Left ventricle myocardium inferior (tissue), 1 donor: ENCODE measurements around the gene WASHC2A. TPM values are rescaled to one million over a fixed set of nuclear protein-coding genes. Genes with fewer than 3 reads are reported as not detected.
"Not testable (repeated sequence)": the region's sequence is repeated elsewhere in the genome, so short reads cannot be mapped to it uniquely, and the experiment has no call there.

Experiments used
- DNase-seq: peaks from one replicate; pipeline ENCODE4 v3.0.0-alpha.2; 2020
- H3K27ac ChIP-seq: fragments of 200-600 bp; replicated peaks from 2 replicates; pipeline ENCODE4 v1.8.0; 2021
- H3K27me3 ChIP-seq: fragments of 200-600 bp; 2 replicates; pipeline ENCODE4 v1.8.0; 2021; ENCODE audit warnings: low read depth
- H3K36me3 ChIP-seq: fragments of 200-600 bp; 2 replicates; pipeline ENCODE4 v1.8.0; 2021
- H3K4me1 ChIP-seq: fragments of 200-600 bp; 2 replicates; pipeline ENCODE4 v1.8.0; 2021
- H3K4me3 ChIP-seq: fragments of 200-600 bp; 2 replicates; pipeline ENCODE4 v1.8.0; 2021; ENCODE audit warnings: mild to moderate bottlenecking, moderate library complexity
- H3K9me3 ChIP-seq: fragments of 200-600 bp; replicated peaks from 2 replicates; pipeline ENCODE4 v1.8.0; 2021
- intact Hi-C: fragments of 100-400 bp; cut with micrococcal nuclease; formaldehyde crosslinking; loops from one replicate; pipeline ENCODE4 v1.11.0; 2022
- total RNA-seq: library from RNA; stranded (reverse); fragmentation: NEBNext Ultra II Directional; extraction: Animal tissue kit (Norgen Biotek cat#: 25700); gene quantifications from one replicate; pipeline ENCODE4 v1.2.1, GENCODE V29; 2021
- donor health status: DM: no; HTN: yes; CAD: no; lungs with severe emphysema.

The WASHC2A gene
- total RNA-seq, 1 donor from 2014 or later, result 45.4 TPM

DNA sequence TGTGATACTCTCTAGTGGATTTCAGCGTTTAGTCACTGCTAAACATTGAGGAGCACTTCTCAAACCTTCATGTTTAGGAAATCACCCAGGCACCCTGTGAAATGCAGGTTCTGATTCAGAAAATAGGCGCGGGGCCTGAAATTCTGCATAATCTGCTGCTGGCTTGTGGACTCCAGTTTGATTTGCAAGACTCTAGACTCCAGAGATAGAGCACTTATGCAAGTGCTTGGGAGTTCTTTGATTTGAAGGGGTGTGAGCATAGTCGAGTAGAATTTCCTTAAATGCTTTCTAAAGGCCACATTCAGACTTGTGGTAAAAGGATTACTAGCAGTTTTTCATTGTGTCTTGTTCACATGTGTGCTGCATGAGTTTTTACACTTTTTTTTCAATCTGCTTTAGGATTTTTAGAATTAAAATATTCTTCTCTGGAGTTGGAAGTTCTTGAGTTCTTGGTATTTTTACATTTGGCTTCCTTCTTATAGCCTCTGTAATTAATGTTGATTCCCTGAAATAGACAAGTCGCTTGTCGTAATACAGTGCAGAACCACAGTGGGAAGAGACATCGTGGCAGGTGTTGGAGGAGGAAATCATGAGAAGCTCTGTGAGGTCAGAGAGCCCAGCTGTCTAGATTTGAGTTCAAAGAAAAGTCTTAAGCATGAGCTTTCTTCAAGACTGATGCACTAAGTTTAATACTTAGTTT is 41.4 kb downstream of the WASHC2A start:
- peaks cover 18% of the 10 kb centered on the region for H3K36me3 ChIP-seq
- H3K27ac ChIP-seq, intact Hi-C loops, H3K4me1 ChIP-seq, DNase-seq, H3K27me3 ChIP-seq, H3K4me3 ChIP-seq, H3K9me3 ChIP-seq: not testable (repeated sequence)

DNA sequence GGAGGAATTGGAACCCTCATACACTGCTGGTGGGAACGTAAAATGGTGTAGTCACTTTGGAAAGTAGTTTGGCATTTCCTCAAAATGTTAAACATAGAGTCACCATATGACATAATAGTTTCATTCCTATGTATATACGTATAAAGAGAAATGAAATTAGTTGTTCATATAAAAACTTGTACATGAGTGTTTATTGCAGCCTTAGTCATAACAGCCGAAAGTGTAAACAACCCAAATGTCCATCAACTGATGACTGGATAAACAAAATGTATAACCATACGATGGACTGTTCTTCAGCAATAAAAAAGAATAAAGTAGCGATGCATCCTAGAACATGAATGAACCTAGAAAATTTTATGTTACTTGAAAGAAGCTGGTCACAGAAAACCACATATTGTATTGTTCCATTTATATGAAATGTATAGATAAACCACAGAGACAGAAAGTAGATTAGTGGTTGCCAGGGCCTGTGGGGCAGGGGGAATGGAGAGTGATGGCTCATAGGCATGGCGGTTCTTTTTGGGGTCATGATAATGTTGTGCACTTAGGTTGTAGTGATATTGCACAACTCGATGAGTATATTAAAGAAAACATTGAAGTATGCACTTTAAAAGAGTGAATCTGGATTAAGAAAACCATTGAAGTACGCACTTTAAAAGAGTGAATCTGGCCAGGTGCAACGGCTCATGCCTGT is 44.8 kb downstream of the WASHC2A start:
- DNase-seq, H3K4me1 ChIP-seq, H3K4me3 ChIP-seq, H3K27ac ChIP-seq, H3K27me3 ChIP-seq, intact Hi-C loops, H3K9me3 ChIP-seq: not testable (repeated sequence)
- peaks cover 18% of the 10 kb centered on the region for H3K36me3 ChIP-seq

DNA sequence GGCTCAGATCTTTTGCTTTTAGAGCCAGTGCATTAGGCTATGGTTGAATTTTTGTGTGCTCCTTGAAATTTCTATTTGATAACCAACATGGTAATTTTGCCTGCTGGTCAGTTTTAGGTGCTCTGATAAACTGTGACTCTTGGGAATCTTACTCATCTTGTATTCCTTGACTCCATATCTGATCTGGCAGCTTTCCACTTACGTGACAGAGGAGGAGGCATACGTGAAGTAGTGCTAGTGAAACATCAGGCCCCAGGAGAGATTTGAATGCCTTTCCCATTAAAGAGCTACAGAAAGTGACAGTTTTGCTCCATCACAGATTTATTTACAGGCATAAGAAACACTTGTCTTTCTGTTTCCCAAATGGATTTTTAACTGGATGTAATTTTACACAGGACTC is 59.0 kb downstream of the WASHC2A start:
- peaks cover 38% of the 10 kb centered on the region for H3K36me3 ChIP-seq
- H3K27me3 ChIP-seq, H3K4me1 ChIP-seq, intact Hi-C loops, H3K27ac ChIP-seq, DNase-seq, H3K4me3 ChIP-seq, H3K9me3 ChIP-seq: not testable (repeated sequence)

DNA sequence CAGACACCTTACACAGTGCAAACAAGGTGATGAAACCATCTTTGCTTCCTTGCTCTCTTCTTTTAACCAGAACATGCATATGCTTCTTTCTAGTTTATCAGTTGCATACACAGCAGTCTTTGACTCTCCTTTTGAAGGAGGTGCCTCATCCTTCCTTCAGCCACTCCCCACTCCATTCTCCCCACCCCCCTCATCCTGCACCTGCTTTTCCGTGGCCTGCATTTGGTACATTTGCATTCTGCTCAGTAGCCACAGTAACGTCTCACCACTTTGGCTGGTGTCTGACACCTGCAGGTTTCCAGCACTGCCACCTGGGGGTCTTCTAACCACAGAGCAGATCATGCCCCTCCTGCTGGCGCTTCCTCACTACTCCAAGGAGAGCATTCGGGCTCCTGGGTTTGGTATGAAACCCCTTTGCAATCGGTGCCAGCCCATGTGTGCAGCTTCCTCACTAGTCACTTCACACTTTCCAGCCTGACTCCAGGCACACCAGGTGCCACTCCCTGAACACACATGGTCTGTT is 60.1 kb downstream of the WASHC2A start:
- H3K4me3 ChIP-seq, H3K27me3 ChIP-seq, DNase-seq, H3K9me3 ChIP-seq, H3K27ac ChIP-seq, intact Hi-C loops, H3K4me1 ChIP-seq: not testable (repeated sequence)
- peaks cover 49% of the 10 kb centered on the region for H3K36me3 ChIP-seq

DNA sequence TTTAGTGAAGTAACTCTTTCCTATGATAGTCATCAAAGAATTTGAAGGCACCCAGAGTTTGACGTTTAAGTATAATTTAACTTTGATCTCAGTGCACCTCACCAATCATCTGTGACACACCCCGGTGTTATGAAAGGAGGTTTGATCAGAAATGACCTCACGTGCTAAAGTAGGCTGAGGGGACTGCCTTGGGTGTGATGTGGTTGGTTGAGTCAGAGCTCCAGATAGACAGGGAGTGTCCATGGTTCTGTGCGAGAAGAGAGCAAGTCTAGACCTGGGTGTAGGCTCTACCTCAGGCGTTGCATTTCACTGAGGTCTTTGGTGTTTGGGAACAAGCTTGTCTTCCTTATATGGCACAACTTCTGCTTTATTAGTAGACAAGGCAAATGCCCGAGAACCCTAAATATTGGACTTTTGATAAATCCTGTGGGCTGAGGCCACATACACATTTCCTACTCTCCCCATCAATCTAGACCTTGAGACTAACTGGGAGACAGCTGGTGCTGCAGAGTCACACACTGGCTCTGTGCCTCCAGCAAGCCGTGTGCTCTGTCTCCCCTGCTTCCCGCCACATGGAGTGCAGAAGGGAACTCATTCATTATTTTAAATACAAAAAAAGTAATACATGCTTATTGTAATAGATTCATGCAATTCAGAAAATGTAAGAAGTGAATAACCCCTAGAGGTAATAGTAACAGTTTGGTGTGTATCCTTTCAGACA is 63.7 kb downstream of the WASHC2A start:
- H3K4me3 ChIP-seq, DNase-seq, H3K27me3 ChIP-seq, intact Hi-C loops, H3K4me1 ChIP-seq, H3K9me3 ChIP-seq, H3K27ac ChIP-seq: not testable (repeated sequence)
- peaks cover 42% of the 10 kb centered on the region for H3K36me3 ChIP-seq

DNA sequence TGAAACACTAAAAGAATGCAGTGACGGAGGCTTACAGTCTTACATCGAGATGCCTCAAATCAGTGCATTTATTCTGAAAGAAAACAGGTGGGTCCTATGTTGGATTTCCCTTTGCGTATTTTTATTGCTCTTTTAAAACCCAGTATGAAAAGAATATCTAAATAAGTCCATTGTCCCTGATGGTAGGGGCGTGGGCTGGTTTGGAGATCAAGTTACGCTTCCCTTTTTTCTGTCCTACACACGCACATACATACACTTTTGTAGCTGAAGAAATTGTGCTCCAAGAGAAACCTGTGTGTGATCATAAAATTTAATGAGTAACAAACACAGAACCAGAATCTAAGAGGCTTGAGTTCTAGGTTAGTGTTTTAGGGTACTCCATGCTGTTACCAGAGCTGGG is 64.6 kb downstream of the WASHC2A start:
- intact Hi-C loops, H3K27me3 ChIP-seq, H3K9me3 ChIP-seq, H3K27ac ChIP-seq, H3K4me1 ChIP-seq, H3K4me3 ChIP-seq, DNase-seq: not testable (repeated sequence)
- peaks cover 38% of the 10 kb centered on the region for H3K36me3 ChIP-seq

DNA sequence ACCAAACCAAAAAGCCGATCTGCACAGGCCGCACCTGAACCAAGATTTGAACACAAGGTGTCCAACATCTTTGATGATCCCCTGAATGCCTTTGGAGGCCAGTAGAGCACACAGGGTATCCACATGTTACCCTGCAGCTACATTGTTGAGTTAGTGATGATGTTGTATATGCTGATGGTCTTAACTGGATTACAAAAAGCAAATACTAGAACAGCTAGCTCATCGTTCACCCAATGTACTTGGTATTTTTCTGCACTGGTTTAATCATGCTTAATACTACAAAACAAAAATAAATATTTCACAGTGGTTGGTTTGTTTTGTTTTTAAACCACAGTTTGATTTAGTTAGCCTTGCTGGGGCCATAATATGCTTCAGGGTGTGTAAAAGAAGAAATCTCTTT is 65.1 kb downstream of the WASHC2A start:
- H3K4me1 ChIP-seq, H3K27ac ChIP-seq, H3K4me3 ChIP-seq, DNase-seq, H3K9me3 ChIP-seq, intact Hi-C loops, H3K27me3 ChIP-seq: not testable (repeated sequence)
- peaks cover 37% of the 10 kb centered on the region for H3K36me3 ChIP-seq

DNA sequence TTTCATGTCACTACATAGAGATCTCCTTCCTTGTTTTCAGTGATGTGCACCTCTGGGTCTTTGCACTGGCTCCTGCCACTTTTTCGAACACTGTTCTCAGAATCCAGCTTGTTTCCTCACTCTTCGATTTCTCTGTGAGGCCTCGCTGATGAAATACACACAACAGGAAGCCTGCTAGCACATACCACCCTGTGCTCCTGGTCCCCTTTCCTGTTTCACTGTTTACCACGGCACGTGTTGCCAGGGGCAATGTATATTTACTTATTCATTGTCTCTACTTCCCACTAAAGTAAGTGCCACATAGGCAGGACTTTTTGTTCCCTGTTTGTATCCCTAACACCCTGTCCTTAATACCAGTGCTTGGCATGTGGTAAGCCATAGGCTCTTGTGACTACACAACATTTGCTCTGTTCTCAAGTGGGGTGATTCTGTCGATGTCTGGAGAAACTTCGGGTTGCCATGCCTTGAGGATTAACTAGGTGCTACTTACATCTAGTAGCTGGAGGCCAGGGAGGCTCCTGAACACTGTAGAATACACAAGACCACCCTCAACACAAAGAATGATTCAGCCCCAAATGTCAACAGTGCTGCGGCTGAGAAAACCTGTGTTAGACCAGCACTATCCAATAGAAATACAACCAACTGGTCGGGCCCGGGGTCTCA is 75.9 kb downstream of the WASHC2A start:
- H3K27me3 ChIP-seq, H3K4me1 ChIP-seq, H3K27ac ChIP-seq, H3K4me3 ChIP-seq, intact Hi-C loops, DNase-seq, H3K36me3 ChIP-seq, H3K9me3 ChIP-seq: not testable (repeated sequence)

DNA sequence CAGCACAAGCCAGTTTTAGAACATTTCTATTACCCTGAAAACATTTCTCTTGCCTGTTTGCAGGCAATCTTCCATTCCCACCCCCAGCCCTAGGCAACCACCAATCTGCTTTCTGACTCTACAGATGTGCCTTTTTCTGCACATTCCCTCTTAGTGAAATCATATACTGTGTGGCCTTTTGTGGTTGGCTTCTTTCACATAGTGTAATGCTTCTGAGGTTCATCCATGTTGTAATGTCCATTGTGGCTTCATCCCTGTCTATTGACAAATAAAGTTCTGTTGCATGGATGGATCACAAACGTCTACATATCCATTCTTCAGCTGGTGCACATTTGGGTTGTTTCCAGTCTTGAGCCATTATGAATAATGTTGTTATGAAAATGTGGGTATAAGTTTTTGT is 77.8 kb downstream of the WASHC2A start:
- DNase-seq, H3K4me1 ChIP-seq, H3K9me3 ChIP-seq, H3K36me3 ChIP-seq, H3K27ac ChIP-seq, H3K4me3 ChIP-seq, H3K27me3 ChIP-seq, intact Hi-C loops: not testable (repeated sequence)
